HG03025 (cell line): ENCODE measurements around the gene GNG7.
"Not testable (repeated sequence)": the region's sequence is repeated elsewhere in the genome, so short reads cannot be mapped to it uniquely, and the experiment has no call there.

Experiments
- ATAC-seq: cut with Tn5 transposase; IDR thresholded peaks from one replicate; pipeline ENCODE4 v1.9.1; 2021; ENCODE audit warnings: mild to moderate bottlenecking, moderate library complexity; ENCODE audit not compliant: unreplicated experiment, low FRiP score

GNG7 gene

GRCh38 chr19:2544576-2545415, 157.7 kb downstream of the GNG7 start:
- no peak for ATAC-seq

GRCh38 chr19:2543463-2544442, 158.7 kb downstream of the GNG7 start:
- no peak for ATAC-seq

DNA sequence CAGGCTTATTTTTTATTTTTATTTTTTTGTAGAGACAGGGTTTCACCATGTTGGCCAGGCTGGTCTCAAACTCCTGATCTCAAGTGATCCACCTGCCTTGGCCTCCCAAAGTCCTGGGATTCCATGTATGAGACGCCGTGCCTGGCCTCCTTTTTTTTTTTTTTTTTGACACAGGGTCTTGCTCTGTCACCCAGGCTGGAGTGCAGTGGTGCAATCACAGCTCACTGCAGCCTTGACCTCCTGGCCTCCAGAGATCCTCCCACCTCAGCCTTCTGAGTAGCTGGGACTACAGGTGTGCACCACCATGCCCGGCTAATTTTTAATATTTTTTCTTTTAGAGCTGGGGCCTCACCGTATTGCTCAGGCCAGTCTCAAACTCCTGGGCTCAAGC, 159.4 kb downstream of the GNG7 start:
- ATAC-seq, result not testable (repeated sequence)

DNA sequence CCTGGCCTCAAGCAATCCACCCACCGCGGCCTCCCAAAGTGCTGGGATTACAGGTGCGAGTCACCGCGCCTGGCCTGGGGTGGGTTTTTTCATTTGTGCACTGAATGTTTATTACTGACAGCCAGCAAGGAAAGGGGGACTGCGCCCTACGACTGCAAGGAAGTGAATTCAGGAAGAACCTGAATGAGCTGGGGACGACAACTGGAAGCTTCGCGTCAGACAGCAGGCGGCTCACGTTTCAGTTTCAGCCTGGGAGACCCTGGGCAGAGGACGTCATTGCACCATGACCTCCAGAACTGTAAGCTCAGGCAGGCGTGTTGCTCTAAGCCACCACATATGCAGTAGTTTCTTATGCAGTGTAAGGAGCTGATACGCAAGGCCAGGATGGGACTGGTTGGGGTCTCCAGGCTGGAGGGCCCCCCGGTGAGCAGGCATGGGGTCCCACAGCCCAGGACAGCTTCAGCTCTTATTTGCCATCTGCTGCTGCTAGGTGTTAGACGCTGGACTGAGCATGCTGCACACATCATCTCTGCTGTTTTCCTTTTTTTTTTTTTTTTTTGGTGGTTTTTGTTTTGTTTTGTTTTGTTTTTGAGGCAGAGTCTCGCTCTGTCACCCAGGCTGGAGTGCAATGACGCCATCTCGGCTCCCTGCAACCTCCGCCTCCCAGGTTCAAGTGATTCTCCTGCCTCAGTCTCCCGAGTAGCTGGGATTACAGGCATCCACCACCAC, 160.0 kb downstream of the GNG7 start:
- ATAC-seq, result no peak

GRCh38 chr19:2540646-2541454, 161.6 kb downstream of the GNG7 start:
- no peak for ATAC-seq

GRCh38 chr19:2540251-2540645, 162.2 kb downstream of the GNG7 start:
- ATAC-seq, result no peak

GRCh38 chr19:2538096-2538757, 164.3 kb downstream of the GNG7 start:
- ATAC-seq, result no peak

GRCh38 chr19:2537584-2537983, 164.9 kb downstream of the GNG7 start:
- not testable (repeated sequence) for ATAC-seq

DNA sequence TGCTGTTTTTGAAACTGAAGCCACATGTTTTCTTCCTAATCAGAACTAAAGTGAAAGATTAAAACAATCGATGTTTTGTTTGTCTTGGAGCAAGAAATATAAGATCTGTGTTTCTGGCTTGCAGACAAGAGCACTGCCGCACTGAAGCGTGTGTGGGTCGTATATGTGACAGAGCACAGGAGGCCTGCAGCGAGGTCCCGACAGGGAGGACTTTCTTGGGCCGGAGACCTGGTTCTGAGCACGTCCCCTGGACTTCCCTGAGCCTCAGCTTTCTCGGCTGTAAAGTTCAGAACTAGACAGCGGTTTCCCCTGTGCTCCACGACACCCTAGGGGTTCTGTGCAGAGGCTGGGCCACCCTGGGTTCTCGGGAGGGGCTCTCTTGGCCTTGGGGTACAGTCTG, 166.0 kb downstream of the GNG7 start:
- ATAC-seq, result no peak

DNA sequence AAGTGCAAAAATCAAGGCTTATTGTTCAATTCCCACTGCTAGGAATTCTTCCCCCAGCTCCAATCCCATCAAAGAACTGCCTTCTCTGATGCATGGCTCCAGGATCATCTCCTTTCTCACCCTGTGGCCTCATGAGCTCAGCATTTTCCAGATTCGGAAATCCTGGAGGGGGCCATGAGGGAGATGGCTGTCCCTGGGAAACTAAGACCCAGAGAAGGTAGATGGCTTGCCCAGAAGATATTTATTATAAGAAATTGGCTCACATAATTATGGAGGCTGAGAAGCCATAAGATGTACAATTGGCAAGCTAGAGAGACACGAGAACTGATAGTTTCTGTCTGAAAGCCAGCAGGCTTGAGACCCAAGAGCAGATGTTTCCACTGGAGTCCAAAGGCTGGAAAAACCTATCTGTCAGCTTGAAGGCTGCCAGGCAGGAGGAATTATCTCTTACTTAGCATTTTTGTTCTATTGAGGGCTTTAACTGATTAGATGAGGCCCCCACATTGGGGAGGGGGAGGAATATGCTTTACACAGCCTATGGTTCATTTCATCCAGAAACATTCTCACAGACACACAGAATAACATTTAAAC, 168.0 kb downstream of the GNG7 start:
- no peak for ATAC-seq

- no peak for ATAC-seq
Observed at GRCh38 chr19:2533686-2534422, 168.6 kb downstream of the GNG7 start.

DNA sequence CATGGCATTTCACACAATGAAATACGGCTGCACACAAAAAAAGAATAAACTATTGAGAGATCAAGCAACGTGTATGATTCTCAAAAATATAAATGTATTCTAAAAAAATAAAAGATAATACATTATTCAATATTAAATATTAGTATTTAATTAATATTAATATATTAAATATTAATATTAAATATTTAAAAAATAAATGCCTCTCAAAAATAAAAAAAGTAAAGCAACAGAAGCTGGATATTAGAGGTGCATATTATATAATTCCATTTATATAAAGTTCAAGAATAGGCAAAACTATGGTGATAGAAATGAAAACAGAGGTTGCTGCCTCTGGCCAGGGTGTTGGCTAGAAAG, 169.4 kb downstream of the GNG7 start:
- no peak for ATAC-seq

DNA sequence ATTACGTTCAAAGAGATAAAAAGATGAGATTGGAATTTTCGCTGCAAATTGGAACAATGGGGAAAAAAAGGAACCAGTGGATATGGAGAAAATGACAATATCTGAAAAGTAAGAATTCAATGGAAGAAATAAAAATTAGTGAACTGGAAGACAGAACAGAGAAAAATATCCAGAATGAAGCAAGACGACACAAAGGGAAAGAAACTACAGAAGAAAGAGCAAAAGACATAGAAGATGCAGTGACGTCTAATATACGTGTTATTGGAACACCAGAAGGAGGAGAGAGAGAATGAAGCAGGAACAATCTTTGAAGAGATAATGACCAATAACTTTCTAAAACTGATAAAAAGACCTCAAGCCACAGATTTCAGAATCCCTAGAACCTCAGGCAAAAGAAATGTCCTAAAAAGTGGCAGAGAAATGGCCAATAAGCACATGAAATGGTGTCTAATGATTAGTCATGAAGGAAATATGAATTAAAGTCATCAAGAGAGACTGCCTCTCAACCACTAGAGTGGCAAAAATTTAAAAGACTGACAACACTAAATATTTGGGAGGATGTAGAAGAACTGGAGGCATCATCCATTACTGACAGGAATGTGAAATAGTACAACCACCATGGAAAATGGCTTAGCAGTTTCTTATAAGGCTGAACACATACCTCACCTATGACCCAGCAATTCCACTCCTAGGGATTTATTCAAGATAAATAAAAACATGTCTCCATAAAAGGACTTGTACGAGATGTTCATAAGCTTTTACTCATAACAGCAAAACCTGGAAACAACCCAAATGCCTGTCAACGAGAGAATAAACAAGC, 170.0 kb downstream of the GNG7 start:
- no peak for ATAC-seq

DNA sequence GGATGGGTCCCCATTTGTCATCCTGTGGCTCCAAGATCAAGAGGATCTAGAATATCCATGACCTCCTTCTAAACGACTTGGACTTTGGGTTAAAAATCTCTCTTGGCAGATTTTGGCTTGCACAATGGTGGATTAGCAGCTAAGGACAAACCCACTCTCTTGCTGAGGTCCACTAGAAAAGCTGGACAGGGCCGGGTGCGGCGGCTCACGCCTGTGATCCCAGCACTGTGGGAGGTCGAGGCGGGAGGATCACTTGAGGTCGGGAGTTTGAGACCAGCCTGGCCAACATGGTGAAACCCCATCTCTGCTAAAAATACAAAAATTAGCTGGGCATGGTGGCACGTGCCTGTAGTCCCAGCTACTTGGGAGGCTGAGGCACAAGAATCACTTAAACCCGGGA, 172.6 kb downstream of the GNG7 start:
- not testable (repeated sequence) for ATAC-seq

DNA sequence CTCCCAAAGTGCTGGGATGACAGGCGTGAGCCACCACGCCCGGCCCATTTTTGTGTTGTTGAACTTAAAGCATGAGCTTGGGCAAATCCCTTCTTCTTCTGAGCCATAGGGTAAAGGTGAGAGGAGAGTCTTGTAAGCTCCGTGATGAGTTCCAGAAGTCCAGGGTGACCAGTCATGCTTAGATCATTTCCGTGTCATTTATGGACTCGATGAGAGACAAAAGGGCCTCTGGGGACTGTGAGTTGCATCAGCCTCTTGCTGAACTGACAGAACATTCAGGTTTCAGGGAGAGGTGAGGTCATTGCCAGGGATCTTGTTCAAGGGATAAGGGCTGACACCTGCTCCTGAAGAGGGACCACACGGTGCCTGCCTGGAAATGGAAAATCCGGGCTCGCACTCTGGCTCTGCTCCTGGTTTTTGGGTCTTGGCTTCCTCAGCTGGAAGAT, 173.0 kb downstream of the GNG7 start:
- ATAC-seq, result no peak

DNA sequence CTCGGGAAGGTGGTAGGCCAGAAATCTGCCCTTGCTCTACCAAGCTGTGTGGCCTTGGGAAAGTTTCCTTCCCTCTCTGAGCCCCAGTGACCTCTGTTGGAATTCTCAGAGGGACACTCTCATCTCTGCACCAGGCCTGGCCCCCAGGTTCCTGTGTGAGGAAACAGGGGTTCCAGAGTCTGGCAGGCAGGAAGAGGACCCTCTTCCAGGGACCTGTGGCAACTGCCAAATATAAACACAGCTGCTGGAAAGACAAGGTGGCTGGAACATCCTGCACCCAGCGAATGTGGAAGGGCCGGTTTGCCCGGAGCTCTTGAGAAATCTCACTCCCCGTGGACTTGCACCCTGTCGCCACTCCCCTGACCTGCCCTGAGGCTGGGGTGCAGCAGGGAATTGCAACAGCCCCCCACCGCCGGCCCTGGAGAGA, 173.8 kb downstream of the GNG7 start:
- ATAC-seq, result no peak

DNA sequence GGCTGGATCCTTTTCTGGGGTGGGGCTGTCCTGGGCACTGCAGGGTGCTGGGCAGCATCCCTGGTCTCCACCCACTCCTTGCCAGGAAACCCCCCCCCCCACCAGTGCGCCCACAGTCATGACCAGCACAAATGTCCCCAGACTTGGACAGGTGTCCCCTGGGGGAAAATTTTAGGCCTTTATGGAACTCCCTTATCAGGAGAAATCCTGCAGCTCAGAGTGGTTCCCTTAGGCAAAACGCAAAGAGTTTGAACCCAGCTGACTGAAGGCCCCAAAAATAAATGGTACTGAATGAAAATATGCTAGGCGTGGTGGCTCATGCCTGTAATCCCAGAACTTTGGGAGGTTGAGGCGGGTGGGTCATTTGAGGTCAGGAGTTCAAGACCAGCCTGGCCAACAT, 174.8 kb downstream of the GNG7 start:
- ATAC-seq, result no peak
